GM10847 (cell line): ENCODE data around the gene TDRD1.

Experiments
- POLR2A ChIP-seq: IDR thresholded peaks from 2 replicates; pipeline ENCODE4 v1.6.1; 2011; ENCODE audit not compliant: insufficient read length; ENCODE audit errors: extremely low read depth

TDRD1 gene

DNA sequence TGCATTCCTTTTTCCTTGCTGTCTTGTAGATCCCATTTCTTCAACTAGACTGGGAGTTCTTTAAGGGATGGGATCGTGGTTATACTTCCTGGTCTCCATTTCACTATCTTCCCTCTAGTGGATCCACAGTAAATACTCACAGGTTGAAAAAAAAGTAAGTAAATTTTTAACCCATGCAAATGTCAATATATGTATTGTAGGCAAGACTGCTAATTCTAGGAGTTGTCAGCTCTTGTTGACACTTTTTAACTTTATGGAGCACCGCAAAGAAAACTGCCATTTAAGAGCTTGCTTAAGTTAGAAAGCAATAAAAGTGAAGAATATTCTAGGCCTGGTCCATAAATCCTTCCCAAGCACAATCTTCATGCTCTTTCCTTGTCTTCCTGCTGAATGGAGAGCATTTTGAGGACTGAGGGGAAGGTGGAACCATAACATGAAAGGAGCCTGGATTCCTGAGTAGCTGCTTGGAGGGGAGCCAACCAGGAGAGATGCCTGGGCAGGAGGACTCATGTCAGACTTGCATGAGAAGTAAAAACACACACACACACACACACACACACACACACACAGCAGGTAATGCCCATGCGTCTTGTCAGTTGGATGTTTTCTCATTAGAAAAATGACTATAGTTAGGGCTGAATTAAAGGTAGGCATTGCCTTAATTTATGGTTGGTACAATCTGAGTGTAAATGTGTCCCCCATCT is 92.1 kb downstream of the TDRD1 start:
- no peak for TF ChIP-seq POLR2A

DNA sequence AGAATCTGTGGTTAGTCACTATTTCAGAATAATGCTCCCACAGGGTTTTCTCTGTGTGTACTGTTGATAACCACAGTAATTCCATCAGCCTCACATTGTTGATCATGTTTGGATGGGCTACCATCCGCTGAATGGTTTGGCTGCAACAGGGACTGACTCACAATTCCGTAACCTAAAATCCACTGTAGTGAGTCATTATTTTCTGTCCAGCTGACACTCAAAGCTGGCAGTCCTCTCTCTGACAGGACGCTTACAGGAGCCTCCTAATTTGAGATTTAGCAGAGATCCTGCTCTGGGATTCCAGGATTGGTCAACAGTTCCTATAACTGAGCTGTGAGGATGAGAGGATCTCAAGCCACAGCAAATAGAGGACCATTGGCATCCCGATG is 92.6 kb downstream of the TDRD1 start:
- TF ChIP-seq POLR2A: no peak

DNA sequence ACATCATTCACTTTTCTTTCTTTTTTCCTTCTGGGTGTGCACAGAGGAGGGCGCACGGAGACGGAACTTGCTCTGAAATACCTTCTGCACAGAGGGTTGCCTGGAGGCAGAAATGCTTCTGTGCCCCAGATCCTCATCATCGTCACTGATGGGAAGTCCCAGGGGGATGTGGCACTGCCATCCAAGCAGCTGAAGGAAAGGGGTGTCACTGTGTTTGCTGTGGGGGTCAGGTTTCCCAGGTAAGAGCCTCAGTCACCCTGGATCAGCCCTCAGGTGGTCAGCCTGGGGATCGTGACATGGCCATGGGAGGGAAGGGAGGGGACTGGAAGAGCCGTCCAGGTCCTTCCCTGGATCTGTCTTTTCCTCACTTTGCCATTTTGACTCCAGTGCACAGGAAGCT is 93.5 kb downstream of the TDRD1 start:
- no peak for TF ChIP-seq POLR2A

DNA sequence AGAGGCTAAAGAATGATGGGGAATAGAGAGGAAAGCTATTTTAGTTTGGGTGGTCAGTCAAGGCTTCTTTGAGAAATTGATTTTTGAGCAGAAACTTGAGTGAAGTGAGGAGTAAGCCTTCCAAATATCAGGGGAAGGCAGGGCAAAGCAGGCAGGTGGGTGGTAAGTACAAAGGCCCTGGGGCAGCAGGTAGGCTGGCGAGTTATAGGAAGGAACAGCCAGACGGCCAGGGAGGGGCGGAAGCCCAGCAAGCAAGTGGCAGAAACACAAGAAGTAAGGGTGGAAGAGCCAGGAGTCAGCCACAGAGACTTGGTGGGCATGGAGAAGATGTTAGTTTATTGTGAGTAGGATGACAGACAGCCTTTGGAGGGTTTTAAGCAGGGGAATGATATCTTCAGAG is 94.8 kb downstream of the TDRD1 start:
- no peak for TF ChIP-seq POLR2A

DNA sequence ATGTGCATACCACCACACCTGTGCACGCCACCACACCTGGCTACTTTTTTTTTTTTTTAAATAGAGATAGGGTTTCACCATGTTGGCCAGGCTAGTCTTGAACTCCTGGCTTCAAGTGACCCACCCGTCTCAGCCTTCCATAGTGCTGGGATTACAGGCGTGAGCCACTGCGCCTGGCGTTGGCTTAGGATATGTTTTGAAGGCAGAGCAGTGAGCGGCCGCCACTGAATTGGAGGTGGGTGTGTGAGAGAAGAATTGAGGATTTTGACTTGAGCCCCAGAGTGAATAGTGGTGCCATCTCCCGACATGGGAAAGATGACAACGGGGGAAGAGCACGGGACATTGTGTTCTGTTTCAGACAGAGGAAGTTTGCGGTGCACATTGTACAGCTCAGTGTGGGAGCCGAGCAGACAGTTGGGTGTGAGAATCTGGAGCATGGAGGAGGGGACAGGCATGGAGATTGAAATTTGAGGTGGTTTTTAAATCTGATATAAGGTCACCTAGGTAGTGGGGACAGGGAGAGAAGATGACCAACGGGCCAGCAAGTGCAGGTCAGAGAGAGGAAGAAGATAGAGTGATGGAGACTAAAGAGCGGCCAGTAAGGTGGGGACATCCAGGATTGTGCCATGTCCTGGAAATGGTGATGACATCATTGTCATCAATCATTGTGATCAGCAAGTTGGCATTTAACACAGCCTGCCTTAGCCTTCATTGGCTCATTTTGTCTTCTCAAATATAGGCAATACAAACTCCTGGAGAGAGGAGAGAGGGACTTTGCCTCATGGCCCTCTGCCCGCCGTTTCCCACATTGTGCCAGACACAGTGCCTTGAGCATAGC is 95.7 kb downstream of the TDRD1 start:
- TF ChIP-seq POLR2A: no peak

DNA sequence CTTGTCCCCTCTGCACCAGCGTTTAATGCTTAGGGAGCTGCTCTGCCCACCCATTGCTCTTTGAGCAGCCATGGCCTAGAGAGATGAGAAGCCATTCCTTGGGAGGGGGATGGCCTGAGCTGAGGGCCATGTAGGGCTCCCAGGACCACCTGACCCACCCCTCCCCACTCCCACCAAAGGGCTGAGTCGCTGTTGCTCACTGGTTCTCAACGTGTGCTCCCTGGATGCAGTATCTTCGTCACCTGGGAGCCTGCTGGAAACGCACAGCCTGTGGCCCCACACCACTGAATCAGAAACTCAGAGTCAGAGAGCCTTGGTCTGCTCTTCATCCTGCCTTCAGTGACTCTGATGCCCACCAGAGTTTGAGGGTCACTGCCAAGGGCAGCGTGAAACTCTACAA is 96.9 kb downstream of the TDRD1 start:
- no peak for TF ChIP-seq POLR2A

DNA sequence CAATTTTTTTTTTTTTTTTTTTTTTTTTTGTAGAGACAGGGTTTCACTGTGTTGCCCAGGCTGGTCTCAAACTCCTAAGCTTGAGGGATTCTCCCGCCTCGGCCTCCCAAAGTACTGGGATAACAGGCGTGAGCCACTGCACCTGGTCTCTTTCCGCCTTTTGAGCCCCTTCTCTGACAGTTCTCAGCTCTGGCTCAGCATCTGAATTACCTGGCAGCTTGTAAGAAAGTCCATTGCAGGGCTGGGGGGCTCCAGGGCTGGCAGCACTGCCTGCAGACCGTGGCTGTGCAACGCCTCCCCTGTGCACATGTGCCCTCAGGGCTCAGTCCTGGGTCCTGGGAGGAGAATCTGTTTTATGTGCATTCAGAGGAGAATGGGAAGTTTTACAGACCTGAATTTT is 97.5 kb downstream of the TDRD1 start:
- no peak for TF ChIP-seq POLR2A

DNA sequence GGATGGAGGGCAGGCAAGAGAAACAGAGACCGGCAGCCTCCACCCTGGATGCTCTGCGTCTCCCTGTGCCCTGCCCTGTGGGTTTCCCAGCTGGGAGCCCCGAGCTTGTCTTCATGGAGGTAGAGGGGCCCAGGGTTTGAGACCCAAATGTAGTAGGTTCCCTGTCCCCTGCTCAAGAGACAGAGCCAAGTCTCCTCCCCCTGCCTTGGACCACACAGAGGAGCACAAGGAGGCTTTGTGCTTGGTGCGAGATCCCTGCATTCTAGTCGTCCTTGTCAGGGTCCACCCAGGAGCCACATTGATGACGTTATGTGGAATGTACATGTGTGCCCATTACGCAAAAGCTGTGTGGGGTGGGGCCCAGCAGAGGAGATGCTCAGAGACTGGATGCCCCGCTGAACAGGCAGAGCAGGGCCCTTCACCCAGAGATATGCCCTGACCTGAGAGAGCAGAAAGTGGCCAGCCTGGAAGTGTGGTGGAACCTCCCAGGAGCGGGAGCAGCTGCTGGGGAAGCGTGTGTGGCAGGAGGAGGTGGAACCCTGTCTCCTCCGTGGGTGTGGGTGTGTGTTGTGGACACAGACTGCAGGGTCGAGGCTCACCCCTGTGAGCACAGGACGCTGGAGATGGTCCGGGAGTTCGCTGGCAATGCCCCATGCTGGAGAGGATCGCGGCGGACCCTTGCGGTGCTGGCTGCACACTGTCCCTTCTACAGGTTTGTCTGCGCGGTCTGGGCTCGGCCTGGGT is 99.2 kb downstream of the TDRD1 start:
- TF ChIP-seq POLR2A: no peak

DNA sequence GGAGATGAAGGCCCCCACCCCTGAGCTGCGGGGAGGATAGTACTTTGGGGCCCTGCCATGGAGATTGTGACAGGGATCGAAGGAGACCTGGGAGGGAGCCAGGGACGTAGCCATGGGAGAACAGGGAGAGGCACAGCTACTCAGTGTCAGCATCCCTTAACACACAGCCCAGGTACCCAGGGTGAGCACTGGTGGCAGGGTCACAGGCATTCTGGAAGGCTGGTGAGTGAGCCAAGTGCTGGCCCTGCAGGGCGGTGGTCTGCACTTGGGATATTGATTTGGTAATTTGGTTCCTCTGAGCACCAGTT is 99.7 kb downstream of the TDRD1 start:
- no peak for TF ChIP-seq POLR2A

DNA sequence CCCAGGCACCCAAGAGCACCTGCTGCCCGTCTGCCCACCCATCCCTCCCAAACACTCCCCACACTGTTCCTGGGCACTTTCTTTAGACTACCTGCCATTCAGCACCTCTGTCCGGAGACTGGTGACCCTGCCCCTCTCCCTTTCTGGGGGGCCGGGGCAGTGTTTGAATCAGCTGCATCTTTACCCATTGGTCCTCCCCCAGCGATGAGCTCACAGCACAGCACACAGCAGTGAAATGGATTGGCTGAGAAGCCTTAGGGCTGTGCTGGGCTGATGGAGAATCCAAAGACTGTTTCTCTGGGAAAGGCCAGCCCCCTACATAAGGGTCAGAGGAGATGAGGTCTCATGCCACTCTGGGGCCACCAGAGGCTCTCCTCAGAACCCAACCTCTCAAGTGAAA is 100.1 kb downstream of the TDRD1 start:
- TF ChIP-seq POLR2A: no peak

DNA sequence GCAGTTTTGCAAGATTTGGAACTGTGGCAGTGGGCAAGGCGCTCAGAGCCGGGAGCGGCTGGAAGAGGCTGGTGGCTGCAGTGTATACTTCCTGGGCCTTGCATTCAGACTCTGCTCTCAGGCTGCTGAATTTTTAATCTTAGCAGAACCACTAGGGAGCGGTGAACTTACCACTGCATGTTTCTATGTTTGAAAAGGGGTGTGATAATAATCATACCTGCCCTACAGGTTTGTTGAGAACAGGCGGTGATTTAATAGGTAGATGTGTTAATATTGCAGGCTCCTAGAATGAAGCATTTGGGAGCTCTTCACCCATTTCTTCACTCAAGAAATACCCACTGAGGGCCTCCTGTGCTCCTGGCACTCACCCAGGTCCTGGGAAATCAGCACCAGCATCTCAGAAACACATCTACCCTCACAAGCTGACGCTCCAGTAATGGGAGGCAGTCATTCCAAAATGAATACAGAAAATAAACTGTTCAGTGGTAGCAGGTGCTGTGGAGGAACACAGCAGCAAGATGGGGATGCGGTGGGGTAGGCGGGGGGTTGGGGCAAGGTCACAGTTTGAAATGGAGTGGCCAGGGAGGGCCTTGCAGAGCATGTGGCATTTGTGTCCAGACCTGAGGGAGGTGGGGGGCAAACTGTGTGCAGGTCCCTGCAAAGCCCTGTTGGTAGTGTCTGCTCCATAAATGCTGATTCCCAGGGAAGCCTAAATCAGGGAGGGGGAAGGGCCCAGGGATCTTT is 100.9 kb downstream of the TDRD1 start:
- TF ChIP-seq POLR2A: no peak

DNA sequence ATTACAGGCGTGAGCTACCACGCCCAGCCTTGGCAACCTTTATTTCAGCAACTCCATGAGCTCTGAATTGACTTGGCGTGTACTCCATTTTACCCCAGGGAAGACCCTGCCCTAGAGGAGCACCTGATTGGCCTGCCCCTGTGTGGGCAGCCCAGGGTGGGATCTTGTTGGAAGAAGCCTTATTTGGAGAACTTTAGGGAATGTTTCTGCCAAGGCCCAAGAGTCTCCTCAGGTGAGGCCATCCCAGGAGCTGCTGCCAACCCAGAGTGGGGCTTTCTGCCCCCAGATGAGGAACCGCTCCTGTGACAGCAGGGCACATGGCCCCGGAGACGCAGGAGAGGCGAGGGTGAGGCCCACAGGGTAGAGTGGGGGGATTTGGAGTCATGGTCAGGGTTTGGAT is 101.9 kb downstream of the TDRD1 start:
- no peak for TF ChIP-seq POLR2A

DNA sequence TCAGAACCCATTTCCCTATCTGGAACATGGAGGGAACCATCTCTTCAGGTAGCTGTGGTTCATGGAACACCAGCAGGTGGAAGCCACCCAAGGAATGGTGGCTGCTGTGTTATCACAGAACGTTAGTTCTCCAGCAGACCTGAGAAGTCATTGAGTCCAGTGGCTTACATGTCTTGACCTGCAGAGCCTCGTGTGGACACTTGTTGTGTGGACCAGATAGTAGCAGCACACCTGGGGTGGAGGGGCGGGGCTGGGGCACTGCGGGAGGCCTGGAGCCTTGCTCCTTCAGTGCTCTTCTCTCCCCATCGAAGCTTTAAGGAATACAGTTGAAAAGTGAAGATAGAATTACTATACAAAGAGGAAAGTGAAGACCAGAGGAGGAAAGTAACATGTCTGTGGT is 102.3 kb downstream of the TDRD1 start:
- TF ChIP-seq POLR2A: no peak
